ENCODE measurements around the gene DTL.

Gene DTL

GRCh38 chr1:212104586-212105325 is 69.2 kb downstream of the DTL start:
- no peak for DNase-seq (ENCODE audit: low read depth)
- no peak for TF ChIP-seq CTCF (IDR thresholded peaks at IDR 0.05; ENCODE audit: insufficient read depth, low read depth, low read length, missing control alignments)
- H3K4me3 ChIP-seq (ENCODE audit: low read depth, low read length): no peak overlapping the region

- no peak for DNase-seq (ENCODE audit: low read depth)
- no peak for TF ChIP-seq CTCF (IDR thresholded peaks at IDR 0.05; ENCODE audit: insufficient read depth, low read depth, low read length, missing control alignments)
- H3K4me3 ChIP-seq (ENCODE audit: low read depth, low read length): no peak overlapping the region
These were observed 70.8 kb downstream of the DTL start for GRCh38 chr1:212106286-212106792.

- H3K4me3 ChIP-seq (ENCODE audit: low read depth, low read length): no peak overlapping the region
- TF ChIP-seq CTCF (IDR thresholded peaks at IDR 0.05; ENCODE audit: insufficient read depth, low read depth, low read length, missing control alignments): no peak
- DNase-seq (ENCODE audit: low read depth): no peak
These were observed 71.9 kb downstream of the DTL start for GRCh38 chr1:212107481-212107880.

GRCh38 chr1:212108187-212108586 is 72.6 kb downstream of the DTL start:
- no peak overlapping the region for H3K4me3 ChIP-seq (ENCODE audit: low read depth, low read length)
- no peak for DNase-seq (ENCODE audit: low read depth)
- no peak for TF ChIP-seq CTCF (IDR thresholded peaks at IDR 0.05; ENCODE audit: insufficient read depth, low read depth, low read length, missing control alignments)

GRCh38 chr1:212108981-212109380 is 73.4 kb downstream of the DTL start:
- no peak for DNase-seq (ENCODE audit: low read depth)
- TF ChIP-seq CTCF (IDR thresholded peaks at IDR 0.05; ENCODE audit: insufficient read depth, low read depth, low read length, missing control alignments): no peak
- H3K4me3 ChIP-seq (ENCODE audit: low read depth, low read length): no peak overlapping the region

GRCh38 chr1:212109728-212110127 is 74.2 kb downstream of the DTL start:
- DNase-seq (ENCODE audit: low read depth): no peak
- no peak for TF ChIP-seq CTCF (IDR thresholded peaks at IDR 0.05; ENCODE audit: insufficient read depth, low read depth, low read length, missing control alignments)

GRCh38 chr1:212110617-212111016 is 75.1 kb downstream of the DTL start:
- no peak for DNase-seq (ENCODE audit: low read depth)
- no peak overlapping the region for H3K4me3 ChIP-seq (ENCODE audit: low read depth, low read length)
- TF ChIP-seq CTCF (IDR thresholded peaks at IDR 0.05; ENCODE audit: insufficient read depth, low read depth, low read length, missing control alignments): no peak

More at GRCh38 chr1:212109728-212110127, 74.2 kb downstream of the DTL start:
- no peak overlapping the region for H3K4me3 ChIP-seq (ENCODE audit: low read depth, low read length)

All from GM12865 (cell line).